HG03139 (cell line): ENCODE results near the gene PELI2.

Source experiments
- ATAC-seq: cut with Tn5 transposase; IDR thresholded peaks from one replicate; pipeline ENCODE4 v1.9.1; 2021; ENCODE audit not compliant: unreplicated experiment

Gene PELI2

DNA sequence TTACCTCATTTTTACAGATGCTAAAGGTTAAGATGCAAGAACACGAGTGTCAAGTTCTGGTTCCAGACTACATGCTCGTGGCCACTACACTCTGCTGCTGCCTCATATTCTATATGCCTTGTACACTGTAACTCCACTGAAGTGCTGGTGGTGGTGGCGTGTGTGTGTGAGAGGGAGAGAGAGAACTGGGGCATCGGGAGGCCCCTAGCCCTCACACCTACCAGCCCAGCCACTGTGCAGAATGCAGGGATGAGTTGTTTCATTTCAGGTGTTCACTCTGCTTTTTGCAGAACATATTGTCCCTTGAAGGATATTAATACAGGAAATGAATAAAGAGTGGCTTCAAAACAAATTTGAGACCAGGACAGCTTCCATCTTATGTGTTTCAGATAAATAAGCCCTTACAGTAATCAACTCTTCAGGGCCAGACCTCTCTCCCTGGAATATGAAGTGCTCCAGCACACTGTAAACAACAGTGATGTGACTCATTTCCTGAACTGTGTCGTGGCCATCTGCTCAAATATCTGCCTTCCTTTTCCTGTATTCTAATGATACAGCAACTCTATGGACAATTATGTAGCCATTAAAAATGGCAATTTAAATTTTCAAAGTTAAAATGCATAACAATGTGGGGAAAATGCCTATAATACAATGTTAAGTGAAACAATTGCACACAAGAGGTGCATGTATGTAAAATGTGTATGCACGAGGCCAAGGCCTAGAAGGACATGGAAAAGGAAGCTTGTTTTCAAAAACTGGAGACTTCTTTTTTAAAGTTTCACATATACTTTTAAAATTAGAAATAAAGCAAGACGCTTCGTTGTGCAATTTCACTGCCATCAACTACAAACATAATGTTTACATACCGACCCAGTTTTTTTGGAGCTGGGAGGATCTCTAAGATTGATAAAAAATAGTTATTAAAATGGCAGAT lies 215.4 kb downstream of the PELI2 start:
- ATAC-seq, result no peak

DNA sequence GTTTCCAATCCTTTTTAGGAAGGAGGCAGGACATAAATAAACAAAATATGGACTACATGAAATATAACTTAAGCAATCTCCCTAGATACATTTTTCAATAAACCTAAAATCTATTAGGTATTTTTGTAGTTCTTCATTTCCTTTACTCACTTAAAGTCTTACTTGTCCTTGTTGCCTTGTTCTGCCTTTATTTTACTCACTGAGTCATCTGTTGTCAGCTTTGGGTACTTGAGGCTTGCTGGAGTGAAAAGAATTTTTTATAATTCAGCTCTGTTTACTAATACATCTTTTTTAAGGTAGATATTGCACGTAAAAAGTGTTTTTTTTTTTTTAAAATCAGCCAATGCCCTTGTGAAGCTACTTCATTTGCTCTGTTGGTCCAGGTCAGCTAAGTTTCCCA lies 216.2 kb downstream of the PELI2 start:
- no peak for ATAC-seq

DNA sequence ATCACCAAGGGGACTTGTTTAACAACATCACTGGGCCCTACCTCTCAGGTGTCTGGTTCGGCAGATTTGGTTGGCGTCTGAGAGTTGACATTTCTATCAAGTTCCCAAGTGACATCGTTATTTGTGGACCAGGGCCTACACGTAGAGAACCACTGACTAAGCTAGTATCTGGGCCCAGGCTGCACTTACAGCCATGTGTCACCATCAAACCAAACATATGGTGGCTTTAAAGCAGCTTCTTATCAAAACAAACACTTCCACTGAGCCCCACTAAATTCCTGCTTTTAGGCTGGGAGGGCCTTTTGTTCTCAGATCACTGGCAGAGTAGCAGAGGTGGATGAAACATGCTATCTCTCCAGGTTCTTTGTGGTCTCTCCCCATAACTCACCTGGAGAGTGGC lies 220.5 kb downstream of the PELI2 start:
- ATAC-seq, result no peak

DNA sequence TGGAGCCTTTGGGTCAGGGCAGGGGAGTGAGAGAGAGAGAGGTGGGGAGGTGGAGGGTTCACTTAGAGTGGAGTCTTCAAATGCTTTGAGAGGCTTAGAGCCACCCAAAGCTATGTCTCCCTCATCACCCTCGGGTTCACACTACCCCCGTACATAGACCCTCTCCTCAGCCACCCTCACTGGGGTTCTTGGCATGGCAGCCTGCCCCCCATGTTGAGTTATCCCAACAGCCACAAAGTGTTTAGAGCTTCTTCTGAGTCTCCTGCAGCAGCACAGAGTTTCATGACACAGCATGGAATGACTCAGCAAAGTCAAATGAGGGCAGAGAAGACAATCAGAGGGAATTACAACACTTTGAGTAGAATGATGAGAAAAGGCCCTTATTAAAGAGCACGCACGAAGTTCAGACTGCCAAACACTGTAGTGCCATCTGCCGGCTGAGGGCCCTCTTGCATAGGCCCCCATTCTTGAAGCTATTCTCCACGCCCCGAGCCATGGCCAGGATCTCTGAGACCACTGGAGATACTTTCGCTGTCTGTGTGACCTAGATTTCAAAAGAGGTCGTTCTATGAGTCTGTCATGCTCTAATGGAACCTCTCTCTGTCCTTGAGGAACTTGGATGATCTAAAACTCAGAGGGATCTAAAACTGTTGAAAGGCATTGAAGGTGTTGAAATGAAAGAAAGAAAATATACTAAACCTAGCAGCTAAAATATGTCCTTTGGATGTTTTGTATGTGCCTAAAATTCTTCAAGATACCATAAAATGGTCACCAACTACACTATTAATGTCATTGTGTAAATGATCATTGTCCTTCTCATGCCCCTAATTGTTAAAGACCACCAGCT lies 221.9 kb downstream of the PELI2 start:
- ATAC-seq, result peak; percentile 45

DNA sequence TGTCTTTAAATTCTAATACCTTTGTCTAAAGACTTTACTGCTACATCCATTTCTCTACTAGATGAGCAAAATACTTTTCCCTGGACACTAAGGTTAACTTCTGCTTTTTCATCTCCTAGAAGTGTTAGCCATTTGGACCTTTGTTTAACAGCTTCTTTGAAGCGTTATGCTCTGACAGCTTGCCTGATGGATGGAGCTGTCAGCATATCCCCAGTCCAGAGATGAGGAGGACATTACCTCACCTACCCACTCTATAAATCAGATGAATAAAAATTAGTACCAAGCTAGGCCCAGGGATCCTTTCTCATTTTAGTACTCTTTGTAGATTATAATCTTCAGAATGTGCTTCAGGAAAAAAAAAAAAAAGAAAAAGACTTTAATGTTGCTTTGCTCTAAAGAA lies 222.7 kb downstream of the PELI2 start:
- ATAC-seq, result no peak

DNA sequence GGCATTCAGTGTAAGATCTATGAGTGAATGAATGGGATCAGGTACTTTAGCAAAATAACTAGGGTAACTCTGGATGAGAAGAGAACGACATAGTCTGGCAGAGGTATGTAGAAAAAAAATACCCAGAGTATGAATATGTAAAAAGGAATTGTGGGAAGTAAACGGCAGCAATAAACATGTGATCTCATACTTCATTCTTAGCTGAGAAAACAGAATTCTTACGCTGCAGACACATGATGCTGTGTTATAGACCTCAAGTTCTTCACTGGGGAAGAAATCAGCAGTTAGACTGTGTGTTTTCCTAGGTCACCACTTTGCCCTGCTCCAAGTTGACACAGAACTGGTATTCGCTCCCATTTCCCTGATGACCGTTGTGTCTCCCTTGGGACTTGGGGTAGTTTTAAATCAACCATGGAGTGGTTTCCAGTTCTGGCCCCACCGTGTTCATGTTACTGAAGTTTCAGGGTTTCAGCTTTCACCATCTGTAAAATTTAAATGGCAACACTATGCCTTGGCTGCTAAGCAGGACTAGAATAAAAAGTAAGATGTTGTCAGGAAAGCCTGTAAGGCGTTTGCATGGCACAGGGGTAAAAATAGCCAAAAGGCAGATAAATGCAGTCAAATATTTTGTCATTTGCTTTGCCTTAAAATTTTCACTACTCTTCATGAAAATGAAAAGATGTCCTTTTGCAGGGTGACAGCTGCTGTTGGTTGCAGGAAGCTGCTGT lies 223.7 kb downstream of the PELI2 start:
- ATAC-seq, result peak; percentile 72

DNA sequence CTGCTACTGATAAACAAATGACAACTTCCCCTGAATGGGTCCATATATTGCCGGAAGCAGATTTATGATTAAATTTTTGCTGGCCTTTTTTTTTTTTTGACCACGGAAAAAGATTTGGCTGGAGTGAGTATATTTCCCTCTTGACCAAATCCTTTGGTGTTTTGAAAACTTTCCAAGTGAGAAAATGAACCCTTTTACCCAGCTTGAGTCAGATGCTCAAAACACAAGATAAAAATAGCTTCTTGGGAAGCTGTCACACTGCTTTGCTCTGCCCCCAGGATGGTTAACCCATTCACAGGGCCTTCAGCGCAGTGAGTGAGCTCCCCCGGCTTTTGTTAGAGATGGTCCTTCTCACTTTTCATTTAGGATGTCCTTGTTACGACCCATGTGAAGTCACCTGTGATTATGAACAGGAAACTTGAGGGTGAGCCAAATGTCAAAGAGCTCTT lies 224.3 kb downstream of the PELI2 start:
- no peak for ATAC-seq

DNA sequence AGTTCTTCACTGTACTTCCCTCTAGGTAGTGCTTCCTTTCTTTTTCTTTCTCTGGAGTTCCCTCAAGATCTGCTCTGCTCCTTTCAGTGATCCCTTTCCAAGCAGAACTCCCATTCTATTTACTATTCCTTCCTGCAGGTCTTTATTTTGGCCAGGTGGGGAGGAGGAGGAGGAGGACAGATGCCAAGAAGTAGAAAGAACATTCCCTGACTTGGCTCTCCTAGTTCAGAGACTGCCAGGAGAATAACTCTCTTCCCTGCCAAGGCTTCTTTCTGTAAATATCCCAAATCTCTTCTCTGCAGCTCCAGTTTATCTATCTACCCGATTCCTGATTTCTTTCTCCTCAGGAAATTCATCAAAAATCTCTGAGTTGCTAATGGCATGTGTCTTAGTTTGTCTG lies 231.7 kb downstream of the PELI2 start:
- no peak for ATAC-seq
